GM18507 (cell line): Measurements from ENCODE around the gene IL12RB2.
"Not testable (repeated sequence)": the region's sequence is repeated elsewhere in the genome, so short reads cannot be mapped to it uniquely, and the experiment has no call there.

Experiments used
- DNase-seq: peaks from one replicate; pipeline ENCODE4 v3.0.0; 2011; ENCODE audit warnings: low read depth; ENCODE audit not compliant: insufficient read length; ENCODE audit errors: extremely low spot score
- FAIRE-seq: peaks from 2 replicates; lab custom pipeline; 2011; peaks lifted over from hg19 to GRCh38; lab: Jason Lieb, UNC

IL12RB2 gene

GRCh38 chr1:67382292-67382691 lies 74.6 kb downstream of the IL12RB2 start:
- DNase-seq (no peak), FAIRE-seq (no peak)

GRCh38 chr1:67383999-67384638 lies 76.4 kb downstream of the IL12RB2 start:
- DNase-seq, result no peak
- FAIRE-seq, result no peak

GRCh38 chr1:67390041-67390887 lies 82.6 kb downstream of the IL12RB2 start:
- DNase-seq, result no peak

GRCh38 chr1:67393240-67393639 lies 85.6 kb downstream of the IL12RB2 start:
- DNase-seq (no peak), FAIRE-seq (no peak)

More at GRCh38 chr1:67390041-67390887, 82.6 kb downstream of the IL12RB2 start:
- no peak for FAIRE-seq

- no peak for FAIRE-seq
- DNase-seq, result no peak
Measured at GRCh38 chr1:67393737-67394136, 86.1 kb downstream of the IL12RB2 start.

- DNase-seq (no peak), FAIRE-seq (no peak)
Measured at GRCh38 chr1:67394548-67394947, 86.9 kb downstream of the IL12RB2 start.

- FAIRE-seq, result no peak
- DNase-seq, result no peak
Measured at GRCh38 chr1:67399199-67399993, 91.7 kb downstream of the IL12RB2 start.

GRCh38 chr1:67400029-67400786 lies 92.5 kb downstream of the IL12RB2 start:
- not testable (repeated sequence) for DNase-seq, FAIRE-seq

- FAIRE-seq (no peak), DNase-seq (no peak)
Measured at GRCh38 chr1:67401443-67401842, 93.8 kb downstream of the IL12RB2 start.

- DNase-seq (no peak), FAIRE-seq (no peak)
Measured at GRCh38 chr1:67404212-67404620, 96.5 kb downstream of the IL12RB2 start.

GRCh38 chr1:67405473-67406245 lies 98.0 kb downstream of the IL12RB2 start:
- FAIRE-seq (no peak), DNase-seq (no peak)

- FAIRE-seq (no peak), DNase-seq (no peak)
Measured at GRCh38 chr1:67407498-67407897, 99.8 kb downstream of the IL12RB2 start.

- FAIRE-seq, result no peak
Measured at GRCh38 chr1:67408148-67408547, 100.5 kb downstream of the IL12RB2 start.

GRCh38 chr1:67413101-67413500 lies 105.4 kb downstream of the IL12RB2 start:
- not testable (repeated sequence) for FAIRE-seq, DNase-seq

More at GRCh38 chr1:67408148-67408547, 100.5 kb downstream of the IL12RB2 start:
- DNase-seq, result no peak

- FAIRE-seq (no peak), DNase-seq (no peak)
Measured at GRCh38 chr1:67414574-67414973, 106.9 kb downstream of the IL12RB2 start.

GRCh38 chr1:67415041-67415440 lies 107.4 kb downstream of the IL12RB2 start:
- FAIRE-seq (no peak), DNase-seq (no peak)

GRCh38 chr1:67417733-67418132 lies 110.1 kb downstream of the IL12RB2 start:
- not testable (repeated sequence) for FAIRE-seq, DNase-seq

- DNase-seq, result no peak
- no peak for FAIRE-seq
Measured at GRCh38 chr1:67418839-67419586, 111.3 kb downstream of the IL12RB2 start.
